Activated CD4-positive, alpha-beta T cell treated with anti-CD3 and anti-CD28 coated beads for 48 hours (primary cell): ENCODE measurements around the gene FNBP1.

Experiments used
- DNase-seq: peaks from one replicate; pipeline ENCODE4 v3.0.0-alpha.2; 2020

The FNBP1 gene

GRCh38 chr9:129869585-129870501 is 173.1 kb downstream of the FNBP1 start:
- DNase-seq = no peak

GRCh38 chr9:129868872-129869486 is 174.0 kb downstream of the FNBP1 start:
- DNase-seq = peak; percentile 90

- DNase-seq = no peak
These were observed 174.7 kb downstream of the FNBP1 start for GRCh38 chr9:129868023-129868871.

- DNase-seq = peak; percentile 61
These were observed 175.6 kb downstream of the FNBP1 start for GRCh38 chr9:129867136-129868022.

GRCh38 chr9:129866394-129867135 is 176.4 kb downstream of the FNBP1 start:
- peak; percentile 58 for DNase-seq

GRCh38 chr9:129865668-129866320 is 177.2 kb downstream of the FNBP1 start:
- DNase-seq = no peak

GRCh38 chr9:129864991-129865647 is 177.9 kb downstream of the FNBP1 start:
- DNase-seq = no peak

- peak; percentile 80 for DNase-seq
These were observed 179.8 kb downstream of the FNBP1 start for GRCh38 chr9:129863059-129863690.

GRCh38 chr9:129861447-129861827 is 181.6 kb downstream of the FNBP1 start:
- no peak for DNase-seq

GRCh38 chr9:129860653-129861446 is 182.1 kb downstream of the FNBP1 start:
- DNase-seq = peak; percentile 56

- no peak for DNase-seq
These were observed 184.6 kb downstream of the FNBP1 start for GRCh38 chr9:129858167-129858962.

- DNase-seq = no peak
These were observed 185.8 kb downstream of the FNBP1 start for GRCh38 chr9:129857207-129857606.

- DNase-seq = no peak
These were observed 188.3 kb downstream of the FNBP1 start for GRCh38 chr9:129854588-129855110.

- no peak for DNase-seq
These were observed 189.4 kb downstream of the FNBP1 start for GRCh38 chr9:129853614-129854013.

GRCh38 chr9:129852579-129852978 is 190.4 kb downstream of the FNBP1 start:
- DNase-seq = no peak

- no peak for DNase-seq
These were observed 191.2 kb downstream of the FNBP1 start for GRCh38 chr9:129851821-129852220.

- no peak for DNase-seq
These were observed 192.0 kb downstream of the FNBP1 start for GRCh38 chr9:129850821-129851550.
